Neural cell (in vitro differentiated cells): ENCODE results near the gene TMEM186. TPM values are rescaled to one million over a fixed set of nuclear protein-coding genes. Genes with fewer than 3 reads are reported as not detected.
A peak's percentile ranks its signal among the peaks of the same experiment; 100 is the strongest.
"Not testable (repeated sequence)": the region's sequence is repeated elsewhere in the genome, so short reads cannot be mapped to it uniquely, and the experiment has no call there.

Experiments used
- H2AFZ ChIP-seq: fragments of 200-600, 300-800 bp; sonication (generic), shearing (Covaris generic); 2 replicates; pipeline ENCODE4 v1.6.0; 2014; ENCODE audit warnings: low read depth, mild to moderate bottlenecking, antibody characterized with exemption, low read length, moderate library complexity
- H3F3A ChIP-seq: fragments of 200-600 bp; shearing (Covaris generic); 2 replicates; pipeline ENCODE4 v1.6.1; 2016; ENCODE audit warnings: mild to moderate bottlenecking, moderate library complexity, mixed read lengths, antibody characterized with exemption, low read length; ENCODE audit not compliant: insufficient read depth, poor library complexity, severe bottlenecking
- H3K27ac ChIP-seq: fragments of 200-600, 300-800 bp; sonication (generic), shearing (Covaris generic); 2 replicates; pipeline ENCODE4 v1.5.1; 2014; ENCODE audit warnings: mild to moderate bottlenecking, low read length, moderate library complexity
- H3K27me3 ChIP-seq: fragments of 300-800, 200-600 bp; sonication (generic), shearing (Covaris generic); 2 replicates; pipeline ENCODE4 v1.6.0; 2014; ENCODE audit warnings: mild to moderate bottlenecking, low read depth, low read length, moderate library complexity; ENCODE audit not compliant: insufficient read depth
- H3K36me3 ChIP-seq: fragments of 300-800, 200-600 bp; sonication (generic), shearing (Covaris generic); 2 replicates; pipeline ENCODE4 v1.5.1; 2014; ENCODE audit warnings: mild to moderate bottlenecking, antibody characterized with exemption, low read length, moderate library complexity; ENCODE audit not compliant: insufficient read depth
- H3K4me2 ChIP-seq: fragments of 300-800, 200-600 bp; sonication (generic), shearing (Covaris generic); 2 replicates; pipeline ENCODE4 v1.6.0; 2014; ENCODE audit warnings: mild to moderate bottlenecking, low read length
- H3K4me3 ChIP-seq: fragments of 300-800, 200-600 bp; sonication (generic), shearing (Covaris generic); 2 replicates; pipeline ENCODE4 v1.5.1; 2014; ENCODE audit warnings: mild to moderate bottlenecking, low read length, moderate library complexity
- H3K79me2 ChIP-seq: fragments of 200-600 bp; shearing (Covaris generic); replicated peaks from 2 replicates; pipeline ENCODE4 v1.6.0; 2014; ENCODE audit warnings: mild to moderate bottlenecking, low read length, moderate library complexity; ENCODE audit not compliant: insufficient read depth
- H3K9ac ChIP-seq: fragments of 300-800, 200-600 bp; sonication (generic), shearing (Covaris generic); 2 replicates; pipeline ENCODE4 v1.6.1; 2016; ENCODE audit warnings: mild to moderate bottlenecking, low read length, mixed read lengths
- H3K9me2 ChIP-seq: fragments of 200-600 bp; shearing (Covaris generic); 2 replicates; pipeline ENCODE4 v1.6.1; 2016; ENCODE audit warnings: mild to moderate bottlenecking, low read length, mixed read lengths; ENCODE audit not compliant: insufficient read depth
- H3K9me3 ChIP-seq: fragments of 200-600, 300-800 bp; sonication (generic), shearing (Covaris generic); 2 replicates; pipeline ENCODE4 v1.6.1; 2016; ENCODE audit warnings: mild to moderate bottlenecking, mixed run types, low read length, moderate library complexity, mixed read lengths
- H4K20me1 ChIP-seq: fragments of 200-600 bp; shearing (Covaris generic); 2 replicates; pipeline ENCODE4 v1.6.1; 2016; ENCODE audit warnings: mild to moderate bottlenecking, mixed run types; ENCODE audit not compliant: insufficient read depth
- CTCF ChIP-seq: fragments of 450-650 bp; IDR thresholded peaks from 2 replicates; pipeline ENCODE4 v1.5.1; 2014; ENCODE audit warnings: antibody characterized with exemption, mild to moderate bottlenecking, moderate library complexity; ENCODE audit not compliant: poor library complexity, severe bottlenecking
- EP300 ChIP-seq: fragments of 450-650 bp; conservative IDR thresholded peaks from 2 replicates; pipeline ENCODE4 v1.6.1; 2014; ENCODE audit warnings: antibody characterized with exemption, mild to moderate bottlenecking, moderate library complexity; ENCODE audit not compliant: poor library complexity, severe bottlenecking
- EZH2 ChIP-seq: fragments of 200-600, 300-800 bp; shearing (Covaris generic), sonication (generic); IDR thresholded peaks from 2 replicates; pipeline ENCODE4 v1.6.1; 2014; ENCODE audit warnings: antibody characterized with exemption, low read length, borderline replicate concordance, mild to moderate bottlenecking; ENCODE audit not compliant: insufficient read depth, poor library complexity, severe bottlenecking
- MXI1 ChIP-seq: fragments of 450-650 bp; conservative IDR thresholded peaks from 2 replicates; pipeline ENCODE4 v1.6.1; 2014; ENCODE audit warnings: antibody characterized with exemption, mild to moderate bottlenecking; ENCODE audit not compliant: poor library complexity, severe bottlenecking
- POLR2AphosphoS5 ChIP-seq: IDR thresholded peaks from 2 replicates; pipeline ENCODE4 v1.6.1; 2012
- RAD21 ChIP-seq: fragments of 450-650 bp; conservative IDR thresholded peaks from 2 replicates; pipeline ENCODE4 v1.6.1; 2014; ENCODE audit warnings: antibody characterized with exemption, mild to moderate bottlenecking, moderate library complexity
- REST ChIP-seq: IDR thresholded peaks from 2 replicates; pipeline ENCODE4 v1.6.1; 2012; ENCODE audit warnings: borderline replicate concordance
- SMC3 ChIP-seq: fragments of 450-650 bp; conservative IDR thresholded peaks from 2 replicates; pipeline ENCODE4 v1.6.1; 2014; ENCODE audit warnings: antibody characterized with exemption, mild to moderate bottlenecking, moderate library complexity; ENCODE audit not compliant: poor library complexity
- TAF1 ChIP-seq: IDR thresholded peaks from 2 replicates; pipeline ENCODE4 v1.6.1; 2012; ENCODE audit warnings: low read depth
- polyA plus RNA-seq: library from polyadenylated mRNA; depleted of rRNA; stranded (reverse); fragments of >200 nt; gene quantifications from 2 replicates; pipeline ENCODE4 v1.2.3, GENCODE V29; 2014

TMEM186 gene
- polyA plus RNA-seq, 1 donor from 2014 or later: 7.7 TPM

GRCh38 chr16:8837594-8837993 lies 40.2 kb upstream of the TMEM186 start:
- H3K9ac ChIP-seq, H3F3A ChIP-seq, H3K27me3 ChIP-seq, H3K4me2 ChIP-seq, H3K9me3 ChIP-seq, H4K20me1 ChIP-seq, H3K9me2 ChIP-seq, H2AFZ ChIP-seq, H3K36me3 ChIP-seq, H3K79me2 ChIP-seq, H3K27ac ChIP-seq, H3K4me3 ChIP-seq: not testable (repeated sequence)

GRCh38 chr16:8836797-8837196 lies 39.4 kb upstream of the TMEM186 start:
- H3K9me3 ChIP-seq, H4K20me1 ChIP-seq, H3K4me2 ChIP-seq, H3K27me3 ChIP-seq, H3K9ac ChIP-seq, H3K36me3 ChIP-seq, H3F3A ChIP-seq, H3K27ac ChIP-seq, H2AFZ ChIP-seq, H3K9me2 ChIP-seq, H3K4me3 ChIP-seq, H3K79me2 ChIP-seq: not testable (repeated sequence)

GRCh38 chr16:8832717-8833105 lies 35.3 kb upstream of the TMEM186 start:
- TF ChIP-seq EP300 (no peak), CTCF (no peak), EZH2 (no peak), RAD21 (no peak)
- Histone ChIP-seq H4K20me1 (no peaks in the 10 kb centered on the region), H3K9me2 (no peaks in the 10 kb centered on the region), H3K27ac (peak overlapping the region; percentile 41), H3K27me3 (no peaks in the 10 kb centered on the region), H3K4me3 (no peak overlapping the region), H3F3A (no peaks in the 10 kb centered on the region), H3K9ac (no peak overlapping the region), H3K36me3 (no peaks in the 10 kb centered on the region), H3K9me3 (no peaks in the 10 kb centered on the region), H3K4me2 (no peak overlapping the region), H3K79me2 (no peaks in the 10 kb centered on the region), H2AFZ (no peak overlapping the region)

- peak overlapping the region; percentile 41 for H3K27ac ChIP-seq
- H4K20me1 ChIP-seq: no peaks in the 10 kb centered on the region
- H3K9me3 ChIP-seq: no peaks in the 10 kb centered on the region
- no peak overlapping the region for H2AFZ ChIP-seq
- H3K36me3 ChIP-seq: no peaks in the 10 kb centered on the region
- peak overlapping the region; percentile 12 for H3K4me3 ChIP-seq
- H3K9ac ChIP-seq: peak overlapping the region; percentile 52
- H3F3A ChIP-seq: no peaks in the 10 kb centered on the region
- H3K79me2 ChIP-seq: no peaks in the 10 kb centered on the region
- no peaks in the 10 kb centered on the region for H3K27me3 ChIP-seq
- no peak for TF ChIP-seq POLR2AphosphoS5
- TF ChIP-seq RAD21: no peak
- TF ChIP-seq REST: no peak
- no peak for TF ChIP-seq EZH2
- TF ChIP-seq CTCF: no peak
- TF ChIP-seq MXI1: no peak
- no peak for TF ChIP-seq SMC3
- TF ChIP-seq TAF1: no peak
- no peak for TF ChIP-seq EP300
- H3K9me2 ChIP-seq: no peaks in the 10 kb centered on the region
- no peak overlapping the region for H3K4me2 ChIP-seq
Observed at GRCh38 chr16:8831871-8832716, 34.7 kb upstream of the TMEM186 start.
